ENCODE data around the gene ANKRD13C. TPM values are rescaled to one million over a fixed set of nuclear protein-coding genes. Genes with fewer than 3 reads are reported as not detected.

The ANKRD13C gene
- total and polyA plus RNA-seq, 9 donors: 11.8 to 27.9 (median 24.1) TPM

DNA sequence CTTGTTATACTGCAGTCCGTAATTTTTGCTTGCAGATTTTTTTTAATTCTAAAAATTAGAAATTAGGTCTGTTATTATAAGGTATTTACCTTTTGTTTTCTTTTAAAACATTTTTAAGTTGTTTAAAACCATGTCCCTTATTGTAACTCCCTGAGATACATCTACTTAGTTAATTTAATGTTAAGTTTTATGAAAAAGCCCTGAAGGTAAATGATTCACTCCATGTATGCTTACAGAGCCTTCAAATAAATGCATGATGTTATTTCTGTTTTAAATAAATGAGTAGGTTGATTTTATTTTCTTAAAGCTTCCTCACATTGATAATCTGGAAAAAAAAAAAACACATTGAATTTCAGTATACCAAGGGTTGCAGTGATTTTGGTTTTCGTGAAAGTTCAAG, 125.9 kb downstream of the ANKRD13C start:
- Histone ChIP-seq H3K36me3 (no peaks in the 10 kb centered on the region), H3K4me1 (ENCODE audit: insufficient read depth) (peaks cover 8% of the 10 kb centered on the region), H3K27ac (no peak overlapping the region), H3K27me3 (no peaks in the 10 kb centered on the region), H3K4me3 (no peak overlapping the region), H3K9me3 (no peaks in the 10 kb centered on the region)
- TF ChIP-seq, protein P1, sequence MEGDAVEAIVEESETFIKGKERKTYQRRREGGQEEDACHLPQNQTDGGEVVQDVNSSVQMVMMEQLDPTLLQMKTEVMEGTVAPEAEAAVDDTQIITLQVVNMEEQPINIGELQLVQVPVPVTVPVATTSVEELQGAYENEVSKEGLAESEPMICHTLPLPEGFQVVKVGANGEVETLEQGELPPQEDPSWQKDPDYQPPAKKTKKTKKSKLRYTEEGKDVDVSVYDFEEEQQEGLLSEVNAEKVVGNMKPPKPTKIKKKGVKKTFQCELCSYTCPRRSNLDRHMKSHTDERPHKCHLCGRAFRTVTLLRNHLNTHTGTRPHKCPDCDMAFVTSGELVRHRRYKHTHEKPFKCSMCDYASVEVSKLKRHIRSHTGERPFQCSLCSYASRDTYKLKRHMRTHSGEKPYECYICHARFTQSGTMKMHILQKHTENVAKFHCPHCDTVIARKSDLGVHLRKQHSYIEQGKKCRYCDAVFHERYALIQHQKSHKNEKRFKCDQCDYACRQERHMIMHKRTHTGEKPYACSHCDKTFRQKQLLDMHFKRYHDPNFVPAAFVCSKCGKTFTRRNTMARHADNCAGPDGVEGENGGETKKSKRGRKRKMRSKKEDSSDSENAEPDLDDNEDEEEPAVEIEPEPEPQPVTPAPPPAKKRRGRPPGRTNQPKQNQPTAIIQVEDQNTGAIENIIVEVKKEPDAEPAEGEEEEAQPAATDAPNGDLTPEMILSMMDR (IDR thresholded peaks at IDR 0.05): no peak
- TF ChIP-seq EP300 (IDR thresholded peaks at IDR 0.05) (no peak), POLR2A (IDR thresholded peaks at IDR 0.05) (no peak)
- intact Hi-C loops (cut with DNase I): no loop called here
- DNase-seq: no peak
- 81 to 88% (median 85%) methylated on average over 2 of the region's 2 CpGs for WGBS, 3 donors

GRCh38 chr1:70227439-70227838, 127.1 kb downstream of the ANKRD13C start:
- WGBS, 3 donors: 33 to 51% (median 38%) methylated on average over 1 of the region's 1 CpG
- no peak for DNase-seq
- intact Hi-C loops (cut with DNase I): no loop called here
- TF ChIP-seq EP300 (IDR thresholded peaks at IDR 0.05) (no peak), POLR2A (IDR thresholded peaks at IDR 0.05) (no peak)
- TF ChIP-seq, protein P1 (IDR thresholded peaks at IDR 0.05): no peak
- H3K36me3 ChIP-seq: no peaks in the 10 kb centered on the region
- H3K9me3 ChIP-seq: no peaks in the 10 kb centered on the region
- no peaks in the 10 kb centered on the region for H3K27me3 ChIP-seq
- H3K4me3 ChIP-seq: no peak overlapping the region
- peaks cover 8% of the 10 kb centered on the region for H3K4me1 ChIP-seq (ENCODE audit: insufficient read depth)
- H3K27ac ChIP-seq: no peak overlapping the region

GRCh38 chr1:70224954-70225353, 129.6 kb downstream of the ANKRD13C start:
- Histone ChIP-seq H3K9me3 (no peaks in the 10 kb centered on the region), H3K27ac (no peak overlapping the region), H3K36me3 (no peaks in the 10 kb centered on the region), H3K4me1 (ENCODE audit: insufficient read depth) (peaks cover 9% of the 10 kb centered on the region), H3K4me3 (no peak overlapping the region), H3K27me3 (no peaks in the 10 kb centered on the region)
- intact Hi-C loops (cut with DNase I): no loop called here
- TF ChIP-seq, protein P1 (IDR thresholded peaks at IDR 0.05): no peak
- TF ChIP-seq POLR2A (IDR thresholded peaks at IDR 0.05): no peak
- TF ChIP-seq EP300 (IDR thresholded peaks at IDR 0.05): no peak
- WGBS, 3 donors: 79 to 90% (median 87%) methylated on average over 2 of the region's 2 CpGs
- DNase-seq: no peak

DNA sequence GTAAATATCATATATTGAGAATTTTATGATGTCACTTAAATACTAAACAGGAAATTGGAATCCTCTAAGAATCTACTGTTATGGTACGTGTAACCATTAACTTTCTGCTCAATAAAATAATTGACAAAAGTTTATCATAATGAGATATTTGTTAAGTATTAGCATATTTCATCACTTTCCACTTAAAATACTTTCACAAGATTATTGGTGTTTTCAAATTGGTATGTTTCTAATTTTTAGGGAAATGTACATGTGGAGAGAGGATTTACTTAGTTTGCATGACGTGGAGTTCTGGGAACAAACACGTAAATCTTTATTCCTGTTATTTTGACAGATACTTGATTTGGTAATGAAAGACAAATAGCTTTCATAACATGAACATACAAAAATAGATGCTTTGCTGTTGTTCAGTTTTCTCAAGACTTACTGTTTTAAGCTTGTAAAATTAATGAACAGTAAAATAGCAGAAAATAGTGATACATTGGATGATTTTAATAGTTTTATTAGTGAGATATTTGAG, 131.7 kb downstream of the ANKRD13C start:
- Histone ChIP-seq H3K36me3 (no peaks in the 10 kb centered on the region), H3K27ac (no peak overlapping the region), H3K27me3 (no peaks in the 10 kb centered on the region), H3K9me3 (no peaks in the 10 kb centered on the region), H3K4me1 (ENCODE audit: insufficient read depth) (peaks cover 10% of the 10 kb centered on the region), H3K4me3 (no peak overlapping the region)
- intact Hi-C loops (cut with DNase I): no loop called here
- 24 to 31% (median 28%) methylated on average over 3 of the region's 3 CpGs for WGBS, 3 donors
- no peak for TF ChIP-seq POLR2A (IDR thresholded peaks at IDR 0.05)
- TF ChIP-seq, protein P1 (IDR thresholded peaks at IDR 0.05): no peak
- no peak for TF ChIP-seq EP300 (IDR thresholded peaks at IDR 0.05)
- no peak for DNase-seq

Measured in ovary (tissue), 9 donors.